ENCODE data around the gene TIMM17A. TPM values are rescaled to one million over a fixed set of nuclear protein-coding genes. Genes with fewer than 3 reads are reported as not detected.

The TIMM17A gene
- total and polyA plus RNA-seq, 10 donors, result 20.8 to 38.3 (median 29.6) TPM

GRCh38 chr1:201916649-201917249, 38.6 kb upstream of the TIMM17A start:
- peaks cover 0 to 4% (median 0%) of the 10 kb centered on the region in 7 donors for H3K27me3 ChIP-seq (replicated peaks in 1 of 7)
- intact Hi-C loops (cut with DNase I; ENCODE audit: low total_unique reads), result no loop called here
- peak overlapping the region in 4 of 8 donors; percentile 50 to 54 (median 54) for H3K27ac ChIP-seq
- no peak overlapping the region for H3K4me3 ChIP-seq
- H3K4me1 ChIP-seq, result peaks cover 0 to 12% (median 1%) of the 10 kb centered on the region in 6 donors
- H3K9me3 ChIP-seq, result no peaks in the 10 kb centered on the region
- DNase-seq, result no peak
- no peaks in the 10 kb centered on the region for H3K36me3 ChIP-seq
- TF ChIP-seq POLR2AphosphoS5 (IDR thresholded peaks at IDR 0.05), result peak; percentile 26 to 60 (median 51)
- TF ChIP-seq, protein P1, sequence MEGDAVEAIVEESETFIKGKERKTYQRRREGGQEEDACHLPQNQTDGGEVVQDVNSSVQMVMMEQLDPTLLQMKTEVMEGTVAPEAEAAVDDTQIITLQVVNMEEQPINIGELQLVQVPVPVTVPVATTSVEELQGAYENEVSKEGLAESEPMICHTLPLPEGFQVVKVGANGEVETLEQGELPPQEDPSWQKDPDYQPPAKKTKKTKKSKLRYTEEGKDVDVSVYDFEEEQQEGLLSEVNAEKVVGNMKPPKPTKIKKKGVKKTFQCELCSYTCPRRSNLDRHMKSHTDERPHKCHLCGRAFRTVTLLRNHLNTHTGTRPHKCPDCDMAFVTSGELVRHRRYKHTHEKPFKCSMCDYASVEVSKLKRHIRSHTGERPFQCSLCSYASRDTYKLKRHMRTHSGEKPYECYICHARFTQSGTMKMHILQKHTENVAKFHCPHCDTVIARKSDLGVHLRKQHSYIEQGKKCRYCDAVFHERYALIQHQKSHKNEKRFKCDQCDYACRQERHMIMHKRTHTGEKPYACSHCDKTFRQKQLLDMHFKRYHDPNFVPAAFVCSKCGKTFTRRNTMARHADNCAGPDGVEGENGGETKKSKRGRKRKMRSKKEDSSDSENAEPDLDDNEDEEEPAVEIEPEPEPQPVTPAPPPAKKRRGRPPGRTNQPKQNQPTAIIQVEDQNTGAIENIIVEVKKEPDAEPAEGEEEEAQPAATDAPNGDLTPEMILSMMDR (IDR thresholded peaks at IDR 0.05 in 8 of 11, conservative IDR thresholded peaks at IDR 0.05 in 3 of 11), result no peak
- WGBS, 5 donors, result 30 to 51% (median 47%) methylated on average over 11 of the region's 11 CpGs

- intact Hi-C loops (cut with DNase I; ENCODE audit: low total_unique reads), result no loop called here
- TF ChIP-seq, protein P1 (IDR thresholded peaks at IDR 0.05 in 8 of 11, conservative IDR thresholded peaks at IDR 0.05 in 3 of 11), result no peak
- TF ChIP-seq POLR2A (IDR thresholded peaks at IDR 0.05) (no peak), POLR2AphosphoS5 (IDR thresholded peaks at IDR 0.05) (no peak)
- H3K4me1 ChIP-seq, result peaks cover 0 to 12% (median 1%) of the 10 kb centered on the region in 6 donors
- H3K4me3 ChIP-seq, result no peak overlapping the region
- peaks cover 0 to 4% (median 0%) of the 10 kb centered on the region in 7 donors for H3K27me3 ChIP-seq (replicated peaks in 1 of 7)
- H3K27ac ChIP-seq, result peak overlapping the region in 5 of 8 donors; percentile 2 to 54 (median 53)
- WGBS, 5 donors, result 73 to 89% (median 87%) methylated on average over 7 of the region's 7 CpGs
- H3K9me3 ChIP-seq, result no peaks in the 10 kb centered on the region
- no peaks in the 10 kb centered on the region for H3K36me3 ChIP-seq
- no peak for DNase-seq
Measured at GRCh38 chr1:201917362-201918033, 37.8 kb upstream of the TIMM17A start.

- intact Hi-C loops (cut with DNase I; ENCODE audit: low total_unique reads), result no loop called here
- peak overlapping the region in 4 of 8 donors; percentile 50 to 54 (median 54) for H3K27ac ChIP-seq
- no peaks in the 10 kb centered on the region for H3K36me3 ChIP-seq
- DNase-seq, result no peak
- H3K4me1 ChIP-seq, result peaks cover 0 to 12% (median 1%) of the 10 kb centered on the region in 6 donors
- TF ChIP-seq, protein P1 (IDR thresholded peaks at IDR 0.05 in 8 of 11, conservative IDR thresholded peaks at IDR 0.05 in 3 of 11), result no peak
- TF ChIP-seq POLR2AphosphoS5 (IDR thresholded peaks at IDR 0.05) (no peak), POLR2A (IDR thresholded peaks at IDR 0.05) (no peak)
- H3K4me3 ChIP-seq, result no peak overlapping the region
- H3K27me3 ChIP-seq (replicated peaks in 1 of 7), result peaks cover 0 to 4% (median 0%) of the 10 kb centered on the region in 7 donors
- H3K9me3 ChIP-seq, result no peaks in the 10 kb centered on the region
- 70 to 83% (median 76%) methylated on average over 5 of the region's 5 CpGs for WGBS, 5 donors
Measured at GRCh38 chr1:201918343-201918742, 37.0 kb upstream of the TIMM17A start.

DNA sequence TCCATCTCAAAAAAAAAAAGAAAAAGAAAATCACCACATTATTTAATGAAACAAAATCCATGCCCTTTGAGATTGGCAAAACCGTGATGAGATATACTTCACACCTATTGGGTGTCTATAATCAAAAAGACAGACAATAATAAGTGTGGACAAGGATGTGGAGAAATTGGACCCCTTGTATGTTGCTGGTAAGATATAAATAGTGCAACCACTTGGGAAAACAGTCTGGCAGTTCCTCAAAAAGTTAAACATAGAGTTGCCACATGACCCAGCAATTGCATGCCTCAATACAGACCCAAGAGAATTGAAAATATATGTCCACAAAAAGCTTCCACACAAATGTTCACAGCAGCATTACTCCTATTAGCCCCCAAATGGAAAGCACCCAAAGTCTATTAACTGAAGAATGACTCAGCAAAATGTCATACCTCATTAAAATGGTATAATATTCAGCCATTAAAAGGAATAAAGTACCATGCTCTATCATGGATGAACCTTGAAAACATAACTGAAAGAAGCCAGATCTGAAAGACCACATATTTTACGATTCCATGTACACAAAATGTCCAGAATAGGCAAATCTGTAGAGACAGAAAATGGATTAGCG, 33.2 kb upstream of the TIMM17A start:
- Histone ChIP-seq H3K4me3 (no peak overlapping the region), H3K36me3 (no peaks in the 10 kb centered on the region), H3K27me3 (replicated peaks in 1 of 7) (no peaks in the 10 kb centered on the region), H3K9me3 (no peaks in the 10 kb centered on the region), H3K4me1 (peaks cover 0 to 3% (median 1%) of the 10 kb centered on the region in 6 donors), H3K27ac (no peak overlapping the region)
- WGBS, 5 donors, result 86 to 93% (median 92%) methylated on average over 3 of the region's 3 CpGs
- TF ChIP-seq POLR2AphosphoS5 (IDR thresholded peaks at IDR 0.05), result no peak
- TF ChIP-seq, protein P1 (IDR thresholded peaks at IDR 0.05 in 8 of 11, conservative IDR thresholded peaks at IDR 0.05 in 3 of 11), result no peak
- TF ChIP-seq POLR2A (IDR thresholded peaks at IDR 0.05), result no peak
- intact Hi-C loops (cut with DNase I; ENCODE audit: low total_unique reads), result no loop called here
- DNase-seq, result no peak

Measured in spleen (tissue), 11 donors.